Fibroblast of pulmonary artery (primary cell): ENCODE results near the gene CROCC2.

Source experiments
- DNase-seq: peaks from one replicate; pipeline ENCODE4 v3.0.0-alpha.2; 2010; ENCODE audit warnings: low read depth
- H3K4me3 ChIP-seq: replicated peaks from 2 replicates; pipeline ENCODE4 v1.5.1; 2011; ENCODE audit warnings: low read depth, mild to moderate bottlenecking, control low read depth, low read length, moderate library complexity
- TF ChIP-seq, protein P1 (sequence below): IDR thresholded peaks from 2 replicates; pipeline ENCODE4 v1.5.1; 2011; ENCODE audit warnings: mild to moderate bottlenecking, control low read depth, low read length, inconsistent platforms; ENCODE audit errors: missing control alignments

CROCC2 gene

DNA sequence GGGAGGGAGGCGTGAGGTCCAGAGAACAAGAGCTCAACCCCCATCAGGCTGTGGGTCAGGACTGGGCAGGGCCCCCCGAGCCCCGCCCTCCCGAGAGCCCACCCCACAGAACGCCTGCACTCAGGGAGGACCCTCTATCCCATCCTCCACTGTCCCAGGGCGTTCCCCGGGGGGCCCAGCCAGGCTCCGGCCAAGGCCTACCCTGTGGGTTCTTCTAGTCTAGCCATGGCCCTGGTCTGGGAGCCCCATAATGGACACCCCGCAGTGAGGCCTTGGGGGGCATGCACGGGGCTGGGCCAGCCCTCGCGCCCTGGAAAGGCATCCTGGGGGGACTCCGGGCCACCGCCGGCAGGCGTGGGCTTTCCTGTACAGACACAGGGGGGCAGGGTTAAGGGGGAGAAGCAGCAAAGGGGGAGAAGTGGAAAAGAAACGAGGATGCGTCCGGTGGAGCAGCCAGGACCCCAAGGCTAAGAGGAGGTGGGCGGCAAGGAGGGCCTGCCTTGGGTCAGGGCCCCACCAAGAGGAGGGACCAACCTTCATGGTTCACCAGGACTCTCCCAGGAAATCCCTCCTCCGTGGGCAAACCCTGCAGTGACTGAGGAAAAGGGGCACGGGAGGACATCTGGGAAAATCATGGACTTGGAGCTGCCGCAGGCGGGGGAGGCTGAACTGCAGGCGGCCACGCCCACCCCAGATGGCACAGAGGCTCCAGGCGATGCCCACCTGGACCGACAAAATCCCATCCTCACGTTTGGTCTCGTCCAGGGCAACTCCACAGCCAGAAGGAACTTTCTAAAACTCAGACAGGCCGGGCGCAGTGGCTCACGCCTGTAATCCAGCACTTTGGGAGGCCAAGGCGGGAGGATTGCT is 2.7 kb upstream of the CROCC2 start:
- TF ChIP-seq, protein P1, sequence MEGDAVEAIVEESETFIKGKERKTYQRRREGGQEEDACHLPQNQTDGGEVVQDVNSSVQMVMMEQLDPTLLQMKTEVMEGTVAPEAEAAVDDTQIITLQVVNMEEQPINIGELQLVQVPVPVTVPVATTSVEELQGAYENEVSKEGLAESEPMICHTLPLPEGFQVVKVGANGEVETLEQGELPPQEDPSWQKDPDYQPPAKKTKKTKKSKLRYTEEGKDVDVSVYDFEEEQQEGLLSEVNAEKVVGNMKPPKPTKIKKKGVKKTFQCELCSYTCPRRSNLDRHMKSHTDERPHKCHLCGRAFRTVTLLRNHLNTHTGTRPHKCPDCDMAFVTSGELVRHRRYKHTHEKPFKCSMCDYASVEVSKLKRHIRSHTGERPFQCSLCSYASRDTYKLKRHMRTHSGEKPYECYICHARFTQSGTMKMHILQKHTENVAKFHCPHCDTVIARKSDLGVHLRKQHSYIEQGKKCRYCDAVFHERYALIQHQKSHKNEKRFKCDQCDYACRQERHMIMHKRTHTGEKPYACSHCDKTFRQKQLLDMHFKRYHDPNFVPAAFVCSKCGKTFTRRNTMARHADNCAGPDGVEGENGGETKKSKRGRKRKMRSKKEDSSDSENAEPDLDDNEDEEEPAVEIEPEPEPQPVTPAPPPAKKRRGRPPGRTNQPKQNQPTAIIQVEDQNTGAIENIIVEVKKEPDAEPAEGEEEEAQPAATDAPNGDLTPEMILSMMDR: no peak
- no peak for DNase-seq
- H3K4me3 ChIP-seq: no peak overlapping the region

DNA sequence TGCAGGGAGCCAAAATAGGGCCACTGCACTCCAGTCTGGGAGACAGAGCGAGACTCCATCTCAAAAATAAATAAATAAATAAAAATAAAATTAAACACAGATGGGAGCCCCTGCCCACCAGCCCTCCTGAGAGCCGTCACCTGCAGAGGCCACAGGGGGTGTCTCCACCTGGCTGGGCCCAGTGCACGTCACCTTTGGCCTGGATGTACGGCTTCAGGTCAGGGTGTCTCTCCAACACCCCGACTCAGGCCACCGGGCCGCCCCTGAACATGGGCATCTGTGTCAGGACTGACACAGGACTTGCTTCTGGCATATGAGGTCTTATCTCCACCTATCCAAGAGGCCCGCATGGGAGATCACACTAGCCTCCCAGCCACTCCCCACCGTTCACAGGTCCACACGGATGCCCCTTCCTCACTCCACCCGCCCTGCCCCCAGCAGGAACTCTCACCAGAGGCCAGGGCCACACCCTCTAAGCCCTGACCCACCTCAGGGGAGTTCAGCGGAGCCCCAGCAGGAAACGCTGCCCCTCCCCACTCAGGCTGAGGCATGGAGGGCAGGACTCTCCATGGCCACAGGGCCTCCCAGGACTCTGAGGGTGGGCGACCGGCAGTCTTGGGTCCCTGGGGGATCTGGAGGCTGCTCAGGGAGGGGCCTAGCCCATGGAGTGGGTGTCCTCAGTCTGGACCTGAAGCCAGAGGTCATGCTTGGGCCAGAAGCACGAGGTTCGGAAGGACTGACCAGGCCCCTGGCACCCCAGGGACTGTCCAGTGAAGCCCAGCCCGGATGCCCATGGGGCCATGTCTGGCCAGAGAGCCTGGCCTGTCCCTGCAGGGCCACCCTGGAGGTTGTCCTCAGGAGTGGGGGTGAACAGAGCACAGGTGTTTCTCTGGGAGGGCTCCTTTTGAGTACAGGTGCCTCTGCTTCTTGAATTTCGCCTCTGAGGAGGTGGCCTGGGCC is 1.6 kb upstream of the CROCC2 start:
- DNase-seq: no peak
- TF ChIP-seq, protein P1: no peak
- no peak overlapping the region for H3K4me3 ChIP-seq

DNA sequence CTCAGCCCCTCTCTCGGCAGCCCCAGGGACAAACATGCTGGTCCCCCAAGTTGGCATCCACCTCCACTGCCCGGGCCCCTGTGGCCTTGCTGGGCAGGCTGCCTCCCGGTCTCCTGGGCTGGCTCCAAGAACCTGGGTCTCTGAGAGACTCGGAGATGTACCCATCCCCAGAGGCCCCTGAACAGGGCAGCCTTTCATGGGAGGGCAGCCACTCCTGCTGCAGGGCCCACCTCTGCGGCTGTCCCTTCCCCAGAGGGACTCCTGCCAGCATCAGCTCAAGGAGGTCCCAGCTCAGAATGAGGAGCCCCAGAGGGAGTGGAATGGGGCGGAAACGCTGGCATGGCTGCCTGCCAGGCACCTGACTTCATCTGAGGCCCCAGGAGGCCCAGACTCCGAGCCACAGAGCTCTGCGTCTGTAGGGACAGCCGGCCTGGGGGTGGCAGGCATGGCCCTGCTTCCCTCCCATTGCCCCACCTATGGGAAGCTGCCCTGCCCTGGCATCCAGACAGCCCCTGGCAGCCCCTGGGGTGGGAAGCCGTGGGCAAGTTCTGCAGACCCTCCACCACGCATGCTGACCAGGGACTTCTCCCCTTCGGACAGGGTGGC is 857 bp upstream of the CROCC2 start:
- TF ChIP-seq, protein P1: no peak
- H3K4me3 ChIP-seq: no peak overlapping the region
- DNase-seq: no peak

DNA sequence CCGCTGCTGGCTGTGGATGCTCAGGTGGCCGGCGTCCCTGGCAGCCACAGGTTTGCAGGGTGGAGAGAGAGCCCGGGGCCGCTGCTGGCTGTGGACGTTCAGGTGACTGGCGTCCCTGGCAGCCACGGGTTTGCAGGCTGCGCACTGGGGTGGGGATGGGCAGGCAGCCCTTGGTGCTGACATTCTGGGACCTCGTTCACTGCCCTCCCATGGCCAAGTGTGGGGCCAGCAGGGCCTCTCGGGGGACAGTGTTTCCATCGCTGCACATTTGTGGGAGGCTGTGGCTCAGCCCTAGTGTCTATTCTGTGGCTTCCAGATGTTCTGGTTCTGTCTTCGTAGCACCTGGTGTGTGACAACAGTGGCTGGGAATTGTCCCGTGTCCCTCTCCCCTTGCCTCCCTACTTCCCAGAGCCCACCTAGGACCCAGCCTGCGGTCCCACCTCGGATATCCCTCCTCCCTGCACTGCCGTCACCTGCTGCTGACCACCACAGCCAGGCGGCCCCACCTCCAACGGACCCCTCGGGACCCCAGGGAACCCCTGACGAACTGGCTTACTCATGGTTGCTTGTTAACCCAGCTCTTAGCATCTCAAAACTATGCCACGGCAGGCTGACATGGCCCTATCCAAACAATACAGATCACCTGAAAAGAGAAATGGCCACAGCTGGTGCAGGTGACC is 915 bp downstream of the CROCC2 start:
- no peak for DNase-seq
- TF ChIP-seq, protein P1: no peak
- H3K4me3 ChIP-seq: no peak overlapping the region

DNA sequence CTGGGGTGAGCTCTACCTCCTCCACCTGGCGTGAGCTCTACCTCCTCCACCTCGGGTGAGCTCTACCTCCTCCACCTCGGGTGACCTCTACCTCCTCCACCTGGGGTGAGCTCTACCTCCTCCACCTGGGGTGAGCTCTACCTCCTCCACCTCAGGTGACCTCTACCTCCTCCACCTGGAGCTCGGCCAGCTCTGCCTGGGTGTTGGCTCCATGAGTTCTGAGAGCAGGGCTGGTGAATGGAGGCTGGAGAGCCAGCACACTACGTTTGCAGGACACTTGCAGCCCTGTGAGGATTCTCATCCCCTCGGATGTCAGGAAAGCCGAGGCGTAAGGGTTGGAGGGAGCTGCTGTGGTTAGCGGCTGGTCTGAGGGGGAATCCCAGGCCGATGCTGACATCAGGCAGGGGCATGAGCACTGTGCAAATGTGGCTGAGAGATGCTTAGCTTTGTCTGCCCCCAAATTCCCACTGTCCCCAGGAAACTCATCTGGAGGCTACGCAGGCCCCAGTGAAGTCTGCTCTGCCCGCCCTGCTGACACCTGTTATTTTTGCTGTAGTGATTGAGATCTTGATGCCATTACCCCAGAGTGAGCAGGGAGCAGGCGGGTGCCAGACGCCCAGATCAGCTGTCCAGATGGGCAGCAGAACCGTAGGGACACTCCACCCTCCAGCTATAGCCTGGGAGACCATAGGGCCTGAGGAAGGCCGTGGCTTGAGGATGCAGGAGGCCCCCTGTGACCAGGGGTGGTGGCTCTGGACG is 3.3 kb downstream of the CROCC2 start:
- TF ChIP-seq, protein P1: no peak
- H3K4me3 ChIP-seq: no peak overlapping the region
- DNase-seq: no peak
